CD4-positive, alpha-beta T cell treated with Interleukin-2 at 100 ng/mL for 4 hours (primary cell): ENCODE measurements around the gene TMEFF1.

Experiments used
- DNase-seq: peaks from one replicate; pipeline ENCODE4 v3.0.0-alpha.2; 2020; ENCODE audit warnings: low spot score

TMEFF1 gene

GRCh38 chr9:100447041-100447440 is 25.9 kb upstream of the TMEFF1 start:
- no peak for DNase-seq

GRCh38 chr9:100448266-100448665 is 24.7 kb upstream of the TMEFF1 start:
- DNase-seq = no peak

- no peak for DNase-seq
Measured at GRCh38 chr9:100449420-100449819, 23.5 kb upstream of the TMEFF1 start.

GRCh38 chr9:100452894-100453293 is 20.1 kb upstream of the TMEFF1 start:
- no peak for DNase-seq

- no peak for DNase-seq
Measured at GRCh38 chr9:100455470-100455869, 17.5 kb upstream of the TMEFF1 start.

GRCh38 chr9:100457517-100457916 is 15.4 kb upstream of the TMEFF1 start:
- DNase-seq = no peak

GRCh38 chr9:100459963-100460362 is 13.0 kb upstream of the TMEFF1 start:
- DNase-seq = no peak

- no peak for DNase-seq
Measured at GRCh38 chr9:100465274-100465673, 7.7 kb upstream of the TMEFF1 start.

- DNase-seq = no peak
Measured at GRCh38 chr9:100465761-100466160, 7.2 kb upstream of the TMEFF1 start.

- DNase-seq = no peak
Measured at GRCh38 chr9:100466171-100466828, 6.6 kb upstream of the TMEFF1 start.

GRCh38 chr9:100466829-100467221 is 6.1 kb upstream of the TMEFF1 start:
- no peak for DNase-seq

GRCh38 chr9:100468041-100468440 is 4.9 kb upstream of the TMEFF1 start:
- DNase-seq = no peak

GRCh38 chr9:100472268-100472667 is 681 bp upstream of the TMEFF1 start:
- no peak for DNase-seq

GRCh38 chr9:100473276-100474081 is 530 bp downstream of the TMEFF1 start:
- no peak for DNase-seq

GRCh38 chr9:100474082-100474923 is 1.4 kb downstream of the TMEFF1 start:
- DNase-seq = no peak

GRCh38 chr9:100474924-100475276 is 2.0 kb downstream of the TMEFF1 start:
- DNase-seq = no peak

- no peak for DNase-seq
Measured at GRCh38 chr9:100477241-100477640, 4.3 kb downstream of the TMEFF1 start.

- no peak for DNase-seq
Measured at GRCh38 chr9:100478192-100478591, 5.2 kb downstream of the TMEFF1 start.

- DNase-seq = no peak
Measured at GRCh38 chr9:100479820-100480219, 6.9 kb downstream of the TMEFF1 start.

- no peak for DNase-seq
Measured at GRCh38 chr9:100485196-100485595, 12.2 kb downstream of the TMEFF1 start.

- DNase-seq = no peak
Measured at GRCh38 chr9:100486479-100487176, 13.7 kb downstream of the TMEFF1 start.

GRCh38 chr9:100488177-100488576 is 15.2 kb downstream of the TMEFF1 start:
- no peak for DNase-seq
